Measurements from ENCODE around the gene MGAT5B. TPM values are rescaled to one million over a fixed set of nuclear protein-coding genes. Genes with fewer than 3 reads are reported as not detected.

The MGAT5B gene
- total and polyA plus RNA-seq, 4 donors = 0.02 to 0.25 TPM; not detected in 2

- WGBS = 69% methylated on average over 15 of the region's 15 CpGs
- DNase-seq (ENCODE audit: low spot score) = no peak
- TF ChIP-seq, protein P1, sequence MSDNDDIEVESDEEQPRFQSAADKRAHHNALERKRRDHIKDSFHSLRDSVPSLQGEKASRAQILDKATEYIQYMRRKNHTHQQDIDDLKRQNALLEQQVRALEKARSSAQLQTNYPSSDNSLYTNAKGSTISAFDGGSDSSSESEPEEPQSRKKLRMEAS (IDR thresholded peaks at IDR 0.05) = no peak
- TF ChIP-seq, protein P2, sequence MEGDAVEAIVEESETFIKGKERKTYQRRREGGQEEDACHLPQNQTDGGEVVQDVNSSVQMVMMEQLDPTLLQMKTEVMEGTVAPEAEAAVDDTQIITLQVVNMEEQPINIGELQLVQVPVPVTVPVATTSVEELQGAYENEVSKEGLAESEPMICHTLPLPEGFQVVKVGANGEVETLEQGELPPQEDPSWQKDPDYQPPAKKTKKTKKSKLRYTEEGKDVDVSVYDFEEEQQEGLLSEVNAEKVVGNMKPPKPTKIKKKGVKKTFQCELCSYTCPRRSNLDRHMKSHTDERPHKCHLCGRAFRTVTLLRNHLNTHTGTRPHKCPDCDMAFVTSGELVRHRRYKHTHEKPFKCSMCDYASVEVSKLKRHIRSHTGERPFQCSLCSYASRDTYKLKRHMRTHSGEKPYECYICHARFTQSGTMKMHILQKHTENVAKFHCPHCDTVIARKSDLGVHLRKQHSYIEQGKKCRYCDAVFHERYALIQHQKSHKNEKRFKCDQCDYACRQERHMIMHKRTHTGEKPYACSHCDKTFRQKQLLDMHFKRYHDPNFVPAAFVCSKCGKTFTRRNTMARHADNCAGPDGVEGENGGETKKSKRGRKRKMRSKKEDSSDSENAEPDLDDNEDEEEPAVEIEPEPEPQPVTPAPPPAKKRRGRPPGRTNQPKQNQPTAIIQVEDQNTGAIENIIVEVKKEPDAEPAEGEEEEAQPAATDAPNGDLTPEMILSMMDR (IDR thresholded peaks at IDR 0.05; ENCODE audit: low read depth, low read length, missing input control) = no peak
- no peak for TF ChIP-seq FOXA1 (IDR thresholded peaks at IDR 0.05)
- no peak for TF ChIP-seq EGR1 (IDR thresholded peaks at IDR 0.05; ENCODE audit: low read depth in 2 of 2)
- TF ChIP-seq TAF1 (conservative IDR thresholded peaks at IDR 0.05) = no peak
- no peak for TF ChIP-seq FOXA2 (IDR thresholded peaks at IDR 0.05)
- TF ChIP-seq GABPA (IDR thresholded peaks at IDR 0.05 in 1 of 2, conservative IDR thresholded peaks at IDR 0.05 in 1 of 2) = no peak
- TF ChIP-seq ATF3 (IDR thresholded peaks at IDR 0.05) = no peak
These were observed 49.6 kb downstream of the MGAT5B start for GRCh38 chr17:76917829-76918228.

GRCh38 chr17:76918811-76919210 lies 50.6 kb downstream of the MGAT5B start:
- no peaks in the 10 kb centered on the region for H3K4me1 ChIP-seq (ENCODE audit: control insufficient read depth in 4 of 4, insufficient read depth in 4 of 4, low read length in 3 of 4)
- no peak overlapping the region for H3K4me3 ChIP-seq (ENCODE audit: low read depth in 1 of 3, low read length in 3 of 3)
- TF ChIP-seq, protein P3, sequence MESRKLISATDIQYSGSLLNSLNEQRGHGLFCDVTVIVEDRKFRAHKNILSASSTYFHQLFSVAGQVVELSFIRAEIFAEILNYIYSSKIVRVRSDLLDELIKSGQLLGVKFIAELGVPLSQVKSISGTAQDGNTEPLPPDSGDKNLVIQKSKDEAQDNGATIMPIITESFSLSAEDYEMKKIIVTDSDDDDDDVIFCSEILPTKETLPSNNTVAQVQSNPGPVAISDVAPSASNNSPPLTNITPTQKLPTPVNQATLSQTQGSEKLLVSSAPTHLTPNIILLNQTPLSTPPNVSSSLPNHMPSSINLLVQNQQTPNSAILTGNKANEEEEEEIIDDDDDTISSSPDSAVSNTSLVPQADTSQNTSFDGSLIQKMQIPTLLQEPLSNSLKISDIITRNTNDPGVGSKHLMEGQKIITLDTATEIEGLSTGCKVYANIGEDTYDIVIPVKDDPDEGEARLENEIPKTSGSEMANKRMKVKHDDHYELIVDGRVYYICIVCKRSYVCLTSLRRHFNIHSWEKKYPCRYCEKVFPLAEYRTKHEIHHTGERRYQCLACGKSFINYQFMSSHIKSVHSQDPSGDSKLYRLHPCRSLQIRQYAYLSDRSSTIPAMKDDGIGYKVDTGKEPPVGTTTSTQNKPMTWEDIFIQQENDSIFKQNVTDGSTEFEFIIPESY (IDR thresholded peaks at IDR 0.05) = no peak
- no peak for TF ChIP-seq NR2F2 (IDR thresholded peaks at IDR 0.05)
- TF ChIP-seq FOXA1 (IDR thresholded peaks at IDR 0.05) = no peak
- no peak for TF ChIP-seq TAF1 (conservative IDR thresholded peaks at IDR 0.05)
- no peak for TF ChIP-seq ATF3 (IDR thresholded peaks at IDR 0.05)
- no peak for TF ChIP-seq HNF4A (conservative IDR thresholded peaks at IDR 0.05)
- no peak for TF ChIP-seq SP1 (IDR thresholded peaks at IDR 0.05)
- H3K27ac ChIP-seq (ENCODE audit: low read depth in 1 of 2, low read length in 2 of 2) = no peak overlapping the region
- H3K9ac ChIP-seq (ENCODE audit: low read depth in 1 of 2, low read length in 2 of 2) = no peak overlapping the region
- H3K36me3 ChIP-seq (ENCODE audit: control insufficient read depth in 4 of 4, insufficient read depth in 3 of 4, low read depth in 1 of 4, low read length in 3 of 4) = no peaks in the 10 kb centered on the region
- no peak for DNase-seq (ENCODE audit: low spot score)
- no peaks in the 10 kb centered on the region for H3K9me3 ChIP-seq (ENCODE audit: control insufficient read depth in 4 of 4, low read length in 3 of 4)
- H3K27me3 ChIP-seq (ENCODE audit: control insufficient read depth in 4 of 4, insufficient read depth in 4 of 4, low read length in 3 of 4) = peaks cover 0 to 13% (median 4%) of the 10 kb centered on the region in 4 donors
- WGBS = 70% methylated on average over 6 of the region's 6 CpGs

More at GRCh38 chr17:76917829-76918228, 49.6 kb downstream of the MGAT5B start:
- Histone ChIP-seq H3K27me3 (ENCODE audit: control insufficient read depth in 4 of 4, insufficient read depth in 4 of 4, low read length in 3 of 4) (peaks cover 0 to 8% (median 4%) of the 10 kb centered on the region in 4 donors), H3K9ac (ENCODE audit: low read depth in 1 of 2, low read length in 2 of 2) (no peak overlapping the region), H3K36me3 (ENCODE audit: control insufficient read depth in 4 of 4, insufficient read depth in 3 of 4, low read depth in 1 of 4, low read length in 3 of 4) (no peaks in the 10 kb centered on the region), H3K27ac (ENCODE audit: low read depth in 1 of 2, low read length in 2 of 2) (no peak overlapping the region), H3K4me1 (ENCODE audit: control insufficient read depth in 4 of 4, insufficient read depth in 4 of 4, low read length in 3 of 4) (no peaks in the 10 kb centered on the region), H3K9me3 (ENCODE audit: control insufficient read depth in 4 of 4, low read length in 3 of 4) (no peaks in the 10 kb centered on the region), H3K4me3 (ENCODE audit: low read depth in 1 of 3, low read length in 3 of 3) (no peak overlapping the region)
